IPS DF 19.7 (cell line): ENCODE data around the gene PTCHD4.

Source experiments
- DNase-seq: peaks from one replicate; pipeline ENCODE4 v3.0.0-alpha.2; 2013; ENCODE audit warnings: low read depth, low spot score

The PTCHD4 gene

GRCh38 chr6:48099713-48100587 lies 11.0 kb downstream of the PTCHD4 start:
- DNase-seq = no peak

- DNase-seq = no peak
These were observed 12.1 kb downstream of the PTCHD4 start for GRCh38 chr6:48098923-48099322.

GRCh38 chr6:48092550-48093217 lies 18.3 kb downstream of the PTCHD4 start:
- no peak for DNase-seq

- no peak for DNase-seq
These were observed 20.5 kb downstream of the PTCHD4 start for GRCh38 chr6:48090546-48090945.

- no peak for DNase-seq
These were observed 23.5 kb downstream of the PTCHD4 start for GRCh38 chr6:48087448-48087847.

GRCh38 chr6:48086187-48086586 lies 24.8 kb downstream of the PTCHD4 start:
- no peak for DNase-seq

- DNase-seq = no peak
These were observed 25.8 kb downstream of the PTCHD4 start for GRCh38 chr6:48085131-48085741.

- no peak for DNase-seq
These were observed 26.8 kb downstream of the PTCHD4 start for GRCh38 chr6:48084201-48084600.

- no peak for DNase-seq
These were observed 30.6 kb downstream of the PTCHD4 start for GRCh38 chr6:48080227-48081009.

- DNase-seq = no peak
These were observed 32.9 kb downstream of the PTCHD4 start for GRCh38 chr6:48078120-48078519.

GRCh38 chr6:48075181-48075580 lies 35.8 kb downstream of the PTCHD4 start:
- DNase-seq = no peak

GRCh38 chr6:48073976-48074767 lies 36.8 kb downstream of the PTCHD4 start:
- DNase-seq = no peak

- DNase-seq = no peak
These were observed 39.2 kb downstream of the PTCHD4 start for GRCh38 chr6:48071833-48072232.

GRCh38 chr6:48069280-48069679 lies 41.7 kb downstream of the PTCHD4 start:
- no peak for DNase-seq

GRCh38 chr6:48068278-48069251 lies 42.4 kb downstream of the PTCHD4 start:
- no peak for DNase-seq

- DNase-seq = no peak
These were observed 43.1 kb downstream of the PTCHD4 start for GRCh38 chr6:48067886-48068277.

- no peak for DNase-seq
These were observed 43.8 kb downstream of the PTCHD4 start for GRCh38 chr6:48067148-48067712.

GRCh38 chr6:48061265-48061990 lies 49.6 kb downstream of the PTCHD4 start:
- no peak for DNase-seq
